ENCODE data around the gene TSPAN3.

DNA sequence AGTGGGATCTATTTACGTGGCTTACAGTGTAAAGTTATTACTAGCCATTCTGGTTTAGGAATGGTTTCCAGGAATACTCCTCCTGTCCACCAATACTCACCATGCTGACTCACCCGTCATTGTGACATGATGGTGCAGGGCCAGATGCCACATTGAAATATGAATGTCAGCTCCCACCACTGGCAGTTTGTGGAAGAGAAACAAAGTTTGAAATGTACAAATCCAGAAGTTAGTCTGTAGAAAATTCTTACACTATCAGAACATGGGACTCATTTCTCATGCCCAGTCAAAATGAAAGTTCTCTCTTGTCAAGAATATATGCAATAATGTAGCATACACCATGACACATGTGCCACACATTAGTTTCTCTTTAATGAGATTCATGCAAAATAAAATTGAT, 14.4 kb upstream of the TSPAN3 start:
- TF ChIP-seq, protein P1, sequence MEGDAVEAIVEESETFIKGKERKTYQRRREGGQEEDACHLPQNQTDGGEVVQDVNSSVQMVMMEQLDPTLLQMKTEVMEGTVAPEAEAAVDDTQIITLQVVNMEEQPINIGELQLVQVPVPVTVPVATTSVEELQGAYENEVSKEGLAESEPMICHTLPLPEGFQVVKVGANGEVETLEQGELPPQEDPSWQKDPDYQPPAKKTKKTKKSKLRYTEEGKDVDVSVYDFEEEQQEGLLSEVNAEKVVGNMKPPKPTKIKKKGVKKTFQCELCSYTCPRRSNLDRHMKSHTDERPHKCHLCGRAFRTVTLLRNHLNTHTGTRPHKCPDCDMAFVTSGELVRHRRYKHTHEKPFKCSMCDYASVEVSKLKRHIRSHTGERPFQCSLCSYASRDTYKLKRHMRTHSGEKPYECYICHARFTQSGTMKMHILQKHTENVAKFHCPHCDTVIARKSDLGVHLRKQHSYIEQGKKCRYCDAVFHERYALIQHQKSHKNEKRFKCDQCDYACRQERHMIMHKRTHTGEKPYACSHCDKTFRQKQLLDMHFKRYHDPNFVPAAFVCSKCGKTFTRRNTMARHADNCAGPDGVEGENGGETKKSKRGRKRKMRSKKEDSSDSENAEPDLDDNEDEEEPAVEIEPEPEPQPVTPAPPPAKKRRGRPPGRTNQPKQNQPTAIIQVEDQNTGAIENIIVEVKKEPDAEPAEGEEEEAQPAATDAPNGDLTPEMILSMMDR (IDR thresholded peaks at IDR 0.05; ENCODE audit: insufficient read depth, low read length): no peak
- TF ChIP-seq POLR2AphosphoS5 (IDR thresholded peaks at IDR 0.05; ENCODE audit: low read depth) (no peak), GABPA (IDR thresholded peaks at IDR 0.05; ENCODE audit: low read depth) (no peak), SPI1 (IDR thresholded peaks at IDR 0.05; ENCODE audit: borderline replicate concordance, low read depth) (no peak)
- TF ChIP-seq, protein P2, sequence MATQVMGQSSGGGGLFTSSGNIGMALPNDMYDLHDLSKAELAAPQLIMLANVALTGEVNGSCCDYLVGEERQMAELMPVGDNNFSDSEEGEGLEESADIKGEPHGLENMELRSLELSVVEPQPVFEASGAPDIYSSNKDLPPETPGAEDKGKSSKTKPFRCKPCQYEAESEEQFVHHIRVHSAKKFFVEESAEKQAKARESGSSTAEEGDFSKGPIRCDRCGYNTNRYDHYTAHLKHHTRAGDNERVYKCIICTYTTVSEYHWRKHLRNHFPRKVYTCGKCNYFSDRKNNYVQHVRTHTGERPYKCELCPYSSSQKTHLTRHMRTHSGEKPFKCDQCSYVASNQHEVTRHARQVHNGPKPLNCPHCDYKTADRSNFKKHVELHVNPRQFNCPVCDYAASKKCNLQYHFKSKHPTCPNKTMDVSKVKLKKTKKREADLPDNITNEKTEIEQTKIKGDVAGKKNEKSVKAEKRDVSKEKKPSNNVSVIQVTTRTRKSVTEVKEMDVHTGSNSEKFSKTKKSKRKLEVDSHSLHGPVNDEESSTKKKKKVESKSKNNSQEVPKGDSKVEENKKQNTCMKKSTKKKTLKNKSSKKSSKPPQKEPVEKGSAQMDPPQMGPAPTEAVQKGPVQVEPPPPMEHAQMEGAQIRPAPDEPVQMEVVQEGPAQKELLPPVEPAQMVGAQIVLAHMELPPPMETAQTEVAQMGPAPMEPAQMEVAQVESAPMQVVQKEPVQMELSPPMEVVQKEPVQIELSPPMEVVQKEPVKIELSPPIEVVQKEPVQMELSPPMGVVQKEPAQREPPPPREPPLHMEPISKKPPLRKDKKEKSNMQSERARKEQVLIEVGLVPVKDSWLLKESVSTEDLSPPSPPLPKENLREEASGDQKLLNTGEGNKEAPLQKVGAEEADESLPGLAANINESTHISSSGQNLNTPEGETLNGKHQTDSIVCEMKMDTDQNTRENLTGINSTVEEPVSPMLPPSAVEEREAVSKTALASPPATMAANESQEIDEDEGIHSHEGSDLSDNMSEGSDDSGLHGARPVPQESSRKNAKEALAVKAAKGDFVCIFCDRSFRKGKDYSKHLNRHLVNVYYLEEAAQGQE (IDR thresholded peaks at IDR 0.05; ENCODE audit: insufficient replicate concordance, low read depth): no peak
